IMR-90 (cell line): ENCODE measurements around the gene SLC16A5. TPM values are rescaled to one million over a fixed set of nuclear protein-coding genes. Genes with fewer than 3 reads are reported as not detected.

Experiments used
- ATAC-seq: fragments of 200-7000 bp; cut with Tn5 transposase; 2 replicates; pipeline ENCODE4 v1.9.1; 2020; ENCODE audit warnings: low read depth, mild to moderate bottlenecking, moderate library complexity
- BruUV-seq: library from RNA; stranded (reverse); fragments of 400-500 nt; replicated peaks from 2 replicates; lab custom pipeline; 2021; lab: Mats Ljungman, UMichigan
- CTCF ChIA-PET: fragments of 300-600 bp; formaldehyde crosslinking; extraction: SDS; loops from one replicate; lab custom pipeline; 2021; ENCODE audit warnings: antibody characterized with exemption; lab: Yijun Ruan, JAX
- POLR2A ChIA-PET: fragments of 300-600 bp; sonication (Branson Sonifier 250); formaldehyde crosslinking; loops from one replicate; lab custom pipeline; 2022; ENCODE audit warnings: antibody characterized with exemption; ENCODE audit not compliant: unreplicated experiment; lab: Charles Lee
- DNase-seq: peaks from one replicate; pipeline ENCODE4 v3.0.0; 2013
- H2AFZ ChIP-seq: replicated peaks from 2 replicates; pipeline ENCODE3; 2013; ENCODE audit warnings: low read length, mild to moderate bottlenecking; ENCODE audit not compliant: poor library complexity
- H2AK5ac ChIP-seq: 2 replicates; pipeline ENCODE4 v1.6.1; 2013; ENCODE audit warnings: low read depth, low read length, inconsistent platforms
- H2AK9ac ChIP-seq: replicated peaks from 2 replicates; pipeline ENCODE3; 2013; ENCODE audit warnings: mild to moderate bottlenecking, low read depth, low read length, moderate library complexity; ENCODE audit not compliant: poor library complexity
- H2BK120ac ChIP-seq: 2 replicates; pipeline ENCODE4 v1.6.1; 2013; ENCODE audit warnings: low read depth, low read length, inconsistent platforms
- H2BK15ac ChIP-seq: 3 replicates; pipeline ENCODE4 v1.6.1; 2013; ENCODE audit warnings: low read depth, low read length, inconsistent platforms
- H2BK20ac ChIP-seq: 2 replicates; pipeline ENCODE4 v1.6.1; 2013; ENCODE audit warnings: low read depth, mild to moderate bottlenecking, inconsistent platforms, low read length, moderate library complexity
- H2BK5ac ChIP-seq: 2 replicates; pipeline ENCODE4 v1.6.1; 2013; ENCODE audit warnings: mild to moderate bottlenecking, low read depth, low read length, inconsistent platforms; ENCODE audit not compliant: poor library complexity, severe bottlenecking
- H3K14ac ChIP-seq: replicated peaks from 2 replicates; pipeline ENCODE4 v1.6.1; 2013; ENCODE audit warnings: low read depth, low read length, inconsistent platforms
- H3K18ac ChIP-seq: 2 replicates; pipeline ENCODE4 v1.6.1; 2013; ENCODE audit warnings: low read depth, low read length, control low read depth
- H3K23ac ChIP-seq: 2 replicates; pipeline ENCODE4 v1.6.1; 2013; ENCODE audit warnings: low read depth, low read length, inconsistent platforms
- H3K27ac ChIP-seq: 2 replicates; pipeline ENCODE4 v1.5.1; 2013; ENCODE audit warnings: mild to moderate bottlenecking, control low read depth, low read length; ENCODE audit not compliant: insufficient read depth
- H3K27me3 ChIP-seq: 2 replicates; pipeline ENCODE4 v1.6.1; 2013; ENCODE audit warnings: low read length; ENCODE audit not compliant: control insufficient read depth, insufficient read depth
- H3K36me3 ChIP-seq: 2 replicates; pipeline ENCODE4 v1.6.1; 2013; ENCODE audit warnings: low read length, mixed read lengths; ENCODE audit not compliant: control insufficient read depth, insufficient read depth
- H3K4ac ChIP-seq: 2 replicates; pipeline ENCODE4 v1.6.1; 2013; ENCODE audit warnings: low read depth, low read length, inconsistent platforms
- H3K4me1 ChIP-seq: 2 replicates; pipeline ENCODE4 v1.6.1; 2013; ENCODE audit warnings: low read length, mixed read lengths; ENCODE audit not compliant: control insufficient read depth, insufficient read depth
- H3K4me2 ChIP-seq: 2 replicates; pipeline ENCODE4 v1.6.1; 2013; ENCODE audit warnings: low read depth, mild to moderate bottlenecking, control low read depth, low read length, moderate library complexity
- H3K4me3 ChIP-seq: 2 replicates; pipeline ENCODE4 v1.5.1; 2013; ENCODE audit warnings: low read depth, mild to moderate bottlenecking, control low read depth, low read length, moderate library complexity; ENCODE audit not compliant: insufficient read depth
- H3K56ac ChIP-seq: 2 replicates; pipeline ENCODE4 v1.6.1; 2013; ENCODE audit warnings: low read length, inconsistent platforms; ENCODE audit not compliant: insufficient read depth; ENCODE audit errors: extremely low read depth
- H3K79me1 ChIP-seq, 2 experiments: 2 replicates each; pipeline ENCODE4 v1.6.1; 2013; ENCODE audit warnings: low read length in 2 of 2, inconsistent platforms in 1 of 2, low read depth in 1 of 2
- H3K9ac ChIP-seq: 2 replicates; pipeline ENCODE4 v1.6.1; 2013; ENCODE audit warnings: low read depth, low read length, control low read depth
- H3K9me1 ChIP-seq: 2 replicates; pipeline ENCODE4 v1.6.1; 2013; ENCODE audit warnings: low read length, inconsistent platforms; ENCODE audit not compliant: insufficient read depth
- H3K9me3 ChIP-seq: 2 replicates; pipeline ENCODE4 v1.6.1; 2013; ENCODE audit warnings: low read length; ENCODE audit not compliant: control insufficient read depth, insufficient read depth
- H4K20me1 ChIP-seq: 2 replicates; pipeline ENCODE4 v1.6.1; 2013; ENCODE audit warnings: low read length, inconsistent platforms; ENCODE audit not compliant: insufficient read depth
- H4K5ac ChIP-seq: 2 replicates; pipeline ENCODE4 v1.6.1; 2013; ENCODE audit warnings: mild to moderate bottlenecking, low read depth, low read length, control low read depth
- H4K8ac ChIP-seq, 2 experiments: 2 replicates each; pipeline ENCODE4 v1.6.1; 2013; ENCODE audit warnings: low read depth in 2 of 2, low read length in 2 of 2, control low read depth in 1 of 2, inconsistent platforms in 1 of 2
- H4K91ac ChIP-seq: 2 replicates; pipeline ENCODE4 v1.6.1; 2013; ENCODE audit warnings: low read depth, low read length, inconsistent platforms; ENCODE audit not compliant: insufficient read depth
- FOS ChIP-seq: fragments of 150-350 bp; IDR thresholded peaks from 2 replicates; pipeline ENCODE4 v1.6.1; 2016; ENCODE audit warnings: low read depth, low read length
- NFE2L2 ChIP-seq: fragments of 150-350 bp; IDR thresholded peaks from 2 replicates; pipeline ENCODE4 v1.6.1; 2016; ENCODE audit warnings: low read depth, mild to moderate bottlenecking, low read length
- RAD21 ChIP-seq: IDR thresholded peaks from 2 replicates; pipeline ENCODE4 v1.6.1; 2012; ENCODE audit warnings: low read length, improper control_type of control experiment
- RCOR1 ChIP-seq: IDR thresholded peaks from 2 replicates; pipeline ENCODE4 v1.6.1; 2012; ENCODE audit warnings: mild to moderate bottlenecking, low read length, improper control_type of control experiment; ENCODE audit not compliant: insufficient replicate concordance
- SMC3 ChIP-seq: fragments of 150-350 bp; IDR thresholded peaks from 2 replicates; pipeline ENCODE4 v1.6.1; 2016; ENCODE audit warnings: low read depth, mild to moderate bottlenecking, antibody characterized with exemption, low read length, moderate library complexity
- WGBS, 2 experiments: methylation state at CpG; one replicate each; pipeline versions ENCODE4 v1.1.5 to v1.1.7; 2013; ENCODE audit warnings: missing lambda C conversion rate in 2 of 2; ENCODE audit not compliant: insufficient read length in 1 of 2; ENCODE audit errors: extremely low coverage in 2 of 2; 5-methylcytosine and 5-hydroxymethylcytosine counted together
- dilution Hi-C: fragments of 300-500 bp; cut with HindIII; formaldehyde crosslinking; loops from one replicate; pipeline ENCODE4 v1.14.3; 2018; ENCODE audit warnings: low sequenced_read_pairs; ENCODE audit not compliant: unreplicated experiment
- in situ Hi-C: fragments of 300-500 bp; cut with MboI; formaldehyde crosslinking; loops from 3 replicates; pipeline ENCODE4 v1.14.3; 2019; ENCODE audit warnings: low sequenced_read_pairs, inconsistent platforms, mixed read lengths
- intact Hi-C: fragments of 100-400 bp; cut with micrococcal nuclease; formaldehyde crosslinking; loops from 2 replicates; pipeline ENCODE4 v1.10.0; 2022
- polyA plus RNA-seq, 3 experiments: library from polyadenylated mRNA; depleted of rRNA; stranded (reverse); fragments of >200 nt; gene quantifications; 2 replicates each; pipeline ENCODE4 v1.2.3, GENCODE V29; 2012; ENCODE audit warnings: low replicate concordance in 1 of 3
- total RNA-seq: library from RNA; depleted of rRNA; stranded (reverse); fragments of >200 nt; gene quantifications from 2 replicates; pipeline ENCODE4 v1.2.3, GENCODE V29; 2012

SLC16A5 gene
- total and polyA plus RNA-seq, 2 of the 4 experiments (the other 2 are of a cell fraction): 1.8 to 7.1 TPM

DNA sequence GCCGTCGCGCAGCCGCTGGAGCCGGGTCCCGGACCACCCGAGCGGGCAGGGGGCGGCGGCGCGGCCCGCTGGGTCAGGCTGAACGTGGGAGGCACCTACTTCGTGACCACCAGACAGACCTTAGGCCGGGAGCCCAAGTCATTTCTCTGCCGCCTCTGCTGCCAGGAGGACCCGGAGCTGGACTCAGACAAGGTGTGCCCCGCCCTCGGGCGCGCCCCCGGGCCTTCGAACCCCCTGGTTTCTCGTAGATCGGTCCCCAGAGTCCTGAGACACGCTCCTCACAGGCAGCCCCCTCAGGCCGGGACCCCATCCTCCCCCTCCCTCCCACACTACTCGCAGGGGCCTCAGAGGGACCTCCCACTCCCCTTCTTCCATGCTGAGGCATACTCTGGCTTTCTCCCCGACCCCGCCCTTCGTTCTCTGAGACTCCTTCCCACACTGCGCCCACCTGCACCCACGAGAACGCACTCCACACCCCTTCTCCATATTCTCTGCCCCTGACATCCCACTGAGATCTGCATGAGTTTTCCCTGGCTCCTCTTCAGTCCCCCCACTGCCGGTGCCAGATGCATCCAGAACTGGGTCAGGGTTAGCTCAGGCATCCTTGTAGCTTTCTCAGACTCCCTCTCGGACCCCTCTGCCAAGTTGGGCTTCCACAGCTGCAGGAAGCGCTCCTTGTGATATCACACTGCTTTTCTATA lies 40.2 kb upstream of the SLC16A5 start:
- no TSS peak for BruUV-seq
- DNase-seq: no peak
- H2BK5ac ChIP-seq: peak overlapping the region; percentile 28
- in situ Hi-C loops (no loop called here), dilution Hi-C loops (no loop called here), intact Hi-C loops (loop anchor here (5.0 kb wide), 1 partner anchor 85 kb away; no protein-coding TSS in a partner anchor)
- peak overlapping the region; percentile 61 for H3K56ac ChIP-seq
- WGBS, 2 experiments: 0% methylated on average over 23 of the region's 38 CpGs; no CpG with 5 or more reads in 1 of the 2 experiments
- no peaks in the 10 kb centered on the region for H3K9me1 ChIP-seq
- CTCF ChIA-PET: interaction anchor here (1.3 kb wide), 1 partner anchor 86 kb away, joined by 3 read pairs; no protein-coding TSS in a partner anchor
- H3K27me3 ChIP-seq: no peaks in the 10 kb centered on the region
- H3K36me3 ChIP-seq: peaks cover 2% of the 10 kb centered on the region
- H2BK120ac ChIP-seq: no peak overlapping the region; the same call in 1 of the 2 replicates
- 0 out of 2 replicates have a peak, but pooled peaks cover 3% of the 10 kb centered on the region for H4K20me1 ChIP-seq
- H3K4ac ChIP-seq: peak overlapping the region; percentile 87
- peak overlapping the region; percentile 39 to 87; a peak in 1 of 4 replicates for H4K8ac ChIP-seq
- H3K18ac ChIP-seq: no peak overlapping the region
- H3K14ac ChIP-seq: peak overlapping the region; percentile 82
- peak overlapping the region; percentile 100 for H2AK9ac ChIP-seq
- peak overlapping the region; percentile 54; the same call in 1 of the 2 replicates for H4K91ac ChIP-seq
- H3K27ac ChIP-seq: peak overlapping the region; percentile 64
- H3K4me2 ChIP-seq: peak overlapping the region; percentile 90
- H2AFZ ChIP-seq: peak overlapping the region; percentile 95
- H2BK20ac ChIP-seq: no peak overlapping the region
- H2BK15ac ChIP-seq: no peak overlapping the region
- peak overlapping the region; percentile 94 for H3K23ac ChIP-seq
- TF ChIP-seq SMC3 (no peak), NFE2L2 (no peak), RAD21 (no peak), FOS (no peak), RCOR1 (no peak)
- peak overlapping the region; percentile 71 for H3K4me3 ChIP-seq
- POLR2A ChIA-PET: no interaction called here
- H3K79me1 ChIP-seq: peaks cover 19 to 53% of the 10 kb centered on the region in 2 experiments
- H4K5ac ChIP-seq: no peak overlapping the region
- H3K4me1 ChIP-seq: no peaks in the 10 kb centered on the region; the same call in 1 of the 2 replicates
- H3K9ac ChIP-seq: peak overlapping the region; percentile 83
- H3K9me3 ChIP-seq: no peaks in the 10 kb centered on the region
- H2AK5ac ChIP-seq: peak overlapping the region; percentile 91
- peak; percentile 1; the same call in 1 of the 2 replicates for ATAC-seq
